K562 (cell line): Measurements from ENCODE around the gene TMEM138. TPM values are rescaled to one million over a fixed set of nuclear protein-coding genes. Genes with fewer than 3 reads are reported as not detected.

Experiments
- CGGBP1 ChIP-seq: fragments of 250-450 bp; sonication (Bioruptor Pico); IDR thresholded peaks from 2 replicates; pipeline ENCODE4 v1.9.0; 2021; ENCODE audit warnings: mild to moderate bottlenecking
- CSDE1 ChIP-seq, 2 experiments: fragments of 450-650 bp; IDR thresholded peaks; 2 replicates each; pipeline ENCODE4 v1.6.1; 2016; ENCODE audit warnings: mild to moderate bottlenecking in 1 of 2
- GTF2A2 ChIP-seq: IDR thresholded peaks from 2 replicates; pipeline ENCODE4 v1.6.1; 2016; ENCODE audit warnings: mild to moderate bottlenecking, missing genetic modification characterization, missing compliant biosample characterization
- KAT2B ChIP-seq: IDR thresholded peaks from one replicate; pipeline ENCODE4 v1.6.1; 2012; ENCODE audit warnings: low read depth, mild to moderate bottlenecking, control low read depth, inconsistent platforms, low read length, moderate library complexity
- NFIX ChIP-seq: fragments of 250-450 bp; sonication (Bioruptor Pico); IDR thresholded peaks from 2 replicates; pipeline ENCODE4 v1.4.0; 2020; ENCODE audit warnings: low read depth, mild to moderate bottlenecking, moderate library complexity
- PHB ChIP-seq: fragments of 250-450 bp; sonication (Bioruptor Pico); IDR thresholded peaks from 2 replicates; pipeline ENCODE4 v1.5.0; 2021
- PRMT5 ChIP-seq: sonication (generic); formaldehyde crosslinking; IDR thresholded peaks from 2 replicates; pipeline ENCODE4 v1.5.0; 2020; ENCODE audit warnings: missing genetic modification reagents
- RBFOX2 ChIP-seq: fragments of 200-400 bp; formaldehyde crosslinking; IDR thresholded peaks from 2 replicates; pipeline ENCODE4 v1.6.1; 2017; ENCODE audit warnings: low read depth, mild to moderate bottlenecking, low read length, moderate library complexity
- RBM17 ChIP-seq: fragments of 200-400 bp; formaldehyde crosslinking; IDR thresholded peaks from 2 replicates; pipeline ENCODE4 v1.6.1; 2017; ENCODE audit warnings: low read depth, mild to moderate bottlenecking, low read length, borderline replicate concordance
- USF1 ChIP-seq: sonication (generic); formaldehyde crosslinking; IDR thresholded peaks from 2 replicates; pipeline ENCODE4 v1.9.0; 2022; ENCODE audit warnings: mild to moderate bottlenecking, missing genetic modification reagents
- ZNF696 ChIP-seq: fragments of 250-450 bp; sonication (Bioruptor Pico); conservative IDR thresholded peaks from 2 replicates; pipeline ENCODE4 v1.4.0; 2020; ENCODE audit warnings: mild to moderate bottlenecking, moderate library complexity
- polyA plus RNA-seq, 8 experiments: library from polyadenylated mRNA; depleted of rRNA in 4 of 8; stranded (reverse) in 5 of 8; unstranded in 3 of 8; fragments of >200 nt; fragmentation: Nextera tagmentation in 2 of 8; fragmentation: Illumina TruSeq in 1 of 8; extraction: Ambion mirVana in 2 of 8; extraction: Trizol in 1 of 8; gene quantifications; 2 replicates each; pipeline versions ENCODE4 v1.2.1 to v1.2.3, GENCODE V29; 2011 to 2014; ENCODE audit warnings: inconsistent platforms in 1 of 8, missing spikeins in 1 of 8
- total RNA-seq, 7 experiments: library from RNA; depleted of rRNA in 6 of 7; stranded (reverse); fragments of >200 nt in 6 of 7; fragmentation: Illumina TruSeq in 2 of 7; extraction: Trizol in 2 of 7; gene quantifications; 2 replicates each; pipeline versions ENCODE4 v1.2.1 to v1.2.3, GENCODE V29; 2011 to 2021; ENCODE audit warnings: low replicate concordance in 1 of 7
- TF ChIP-seq, protein P1 (sequence below), 2 experiments: fragments of 200-800 bp in 1 of 2; sonication (Bioruptor generic) in 1 of 2; sonication (generic) in 1 of 2; formaldehyde crosslinking in 1 of 2; IDR thresholded peaks in 1 of 2; conservative IDR thresholded peaks in 1 of 2; 2 replicates each; pipeline versions ENCODE4 v1.5.0 to v1.6.1; 2016 to 2020; ENCODE audit warnings: missing compliant biosample characterization in 1 of 2, missing genetic modification characterization in 1 of 2, missing genetic modification reagents in 1 of 2
- TF ChIP-seq, protein P2 (sequence below): fragments of 450-650 bp; IDR thresholded peaks from 2 replicates; pipeline ENCODE4 v1.6.1; 2016; ENCODE audit warnings: low read depth, mild to moderate bottlenecking, moderate library complexity
- TF ChIP-seq, protein P3 (sequence below): fragments of 450-650 bp; formaldehyde crosslinking; IDR thresholded peaks from 2 replicates; pipeline ENCODE4 v1.4.0; 2022; ENCODE audit warnings: mild to moderate bottlenecking, moderate library complexity
- TF ChIP-seq, protein P4 (sequence below): sonication (generic); formaldehyde crosslinking; IDR thresholded peaks from 2 replicates; pipeline ENCODE4 v1.8.1; 2023; ENCODE audit warnings: missing genetic modification reagents, mild to moderate bottlenecking, borderline replicate concordance
- TF ChIP-seq, protein P5 (sequence below): fragments of 450-650 bp; IDR thresholded peaks from 2 replicates; pipeline ENCODE4 v1.6.1; 2016; ENCODE audit warnings: missing biosample characterization, missing genetic modification characterization

The TMEM138 gene
- total and polyA plus RNA-seq, 9 of the 15 experiments (the other 6 are each of a cell fraction or from before 2014, with no cell fraction given), result 23.2 to 168 (median 63.1) TPM

- TF ChIP-seq, protein P1, sequence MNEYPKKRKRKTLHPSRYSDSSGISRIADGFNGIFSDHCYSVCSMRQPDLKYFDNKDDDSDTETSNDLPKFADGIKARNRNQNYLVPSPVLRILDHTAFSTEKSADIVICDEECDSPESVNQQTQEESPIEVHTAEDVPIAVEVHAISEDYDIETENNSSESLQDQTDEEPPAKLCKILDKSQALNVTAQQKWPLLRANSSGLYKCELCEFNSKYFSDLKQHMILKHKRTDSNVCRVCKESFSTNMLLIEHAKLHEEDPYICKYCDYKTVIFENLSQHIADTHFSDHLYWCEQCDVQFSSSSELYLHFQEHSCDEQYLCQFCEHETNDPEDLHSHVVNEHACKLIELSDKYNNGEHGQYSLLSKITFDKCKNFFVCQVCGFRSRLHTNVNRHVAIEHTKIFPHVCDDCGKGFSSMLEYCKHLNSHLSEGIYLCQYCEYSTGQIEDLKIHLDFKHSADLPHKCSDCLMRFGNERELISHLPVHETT (CRISPR knock-in tag; conservative IDR thresholded peaks at IDR 0.05 in 1 of 2, IDR thresholded peaks at IDR 0.05 in 1 of 2), result no peak
- 0 out of 2 replicates have a peak, but pooled peaks have one; percentile 33 for TF ChIP-seq RBFOX2
- TF ChIP-seq ZNF696 (CRISPR knock-in tag), result no peak
- no peak for TF ChIP-seq RBM17
- TF ChIP-seq, protein P2, sequence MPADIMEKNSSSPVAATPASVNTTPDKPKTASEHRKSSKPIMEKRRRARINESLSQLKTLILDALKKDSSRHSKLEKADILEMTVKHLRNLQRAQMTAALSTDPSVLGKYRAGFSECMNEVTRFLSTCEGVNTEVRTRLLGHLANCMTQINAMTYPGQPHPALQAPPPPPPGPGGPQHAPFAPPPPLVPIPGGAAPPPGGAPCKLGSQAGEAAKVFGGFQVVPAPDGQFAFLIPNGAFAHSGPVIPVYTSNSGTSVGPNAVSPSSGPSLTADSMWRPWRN, result no peak
- TF ChIP-seq, protein P3, sequence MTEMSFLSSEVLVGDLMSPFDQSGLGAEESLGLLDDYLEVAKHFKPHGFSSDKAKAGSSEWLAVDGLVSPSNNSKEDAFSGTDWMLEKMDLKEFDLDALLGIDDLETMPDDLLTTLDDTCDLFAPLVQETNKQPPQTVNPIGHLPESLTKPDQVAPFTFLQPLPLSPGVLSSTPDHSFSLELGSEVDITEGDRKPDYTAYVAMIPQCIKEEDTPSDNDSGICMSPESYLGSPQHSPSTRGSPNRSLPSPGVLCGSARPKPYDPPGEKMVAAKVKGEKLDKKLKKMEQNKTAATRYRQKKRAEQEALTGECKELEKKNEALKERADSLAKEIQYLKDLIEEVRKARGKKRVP, result no peak
- TF ChIP-seq CGGBP1, result no peak
- no peak for TF ChIP-seq CSDE1 (IDR thresholded peaks at IDR 0.05)
- no peak for TF ChIP-seq PHB (CRISPR knock-in tag)
- no peak for TF ChIP-seq NFIX (CRISPR knock-in tag)
- no peak for TF ChIP-seq KAT2B
- TF ChIP-seq GTF2A2 (tag), result no peak
- TF ChIP-seq, protein P4, sequence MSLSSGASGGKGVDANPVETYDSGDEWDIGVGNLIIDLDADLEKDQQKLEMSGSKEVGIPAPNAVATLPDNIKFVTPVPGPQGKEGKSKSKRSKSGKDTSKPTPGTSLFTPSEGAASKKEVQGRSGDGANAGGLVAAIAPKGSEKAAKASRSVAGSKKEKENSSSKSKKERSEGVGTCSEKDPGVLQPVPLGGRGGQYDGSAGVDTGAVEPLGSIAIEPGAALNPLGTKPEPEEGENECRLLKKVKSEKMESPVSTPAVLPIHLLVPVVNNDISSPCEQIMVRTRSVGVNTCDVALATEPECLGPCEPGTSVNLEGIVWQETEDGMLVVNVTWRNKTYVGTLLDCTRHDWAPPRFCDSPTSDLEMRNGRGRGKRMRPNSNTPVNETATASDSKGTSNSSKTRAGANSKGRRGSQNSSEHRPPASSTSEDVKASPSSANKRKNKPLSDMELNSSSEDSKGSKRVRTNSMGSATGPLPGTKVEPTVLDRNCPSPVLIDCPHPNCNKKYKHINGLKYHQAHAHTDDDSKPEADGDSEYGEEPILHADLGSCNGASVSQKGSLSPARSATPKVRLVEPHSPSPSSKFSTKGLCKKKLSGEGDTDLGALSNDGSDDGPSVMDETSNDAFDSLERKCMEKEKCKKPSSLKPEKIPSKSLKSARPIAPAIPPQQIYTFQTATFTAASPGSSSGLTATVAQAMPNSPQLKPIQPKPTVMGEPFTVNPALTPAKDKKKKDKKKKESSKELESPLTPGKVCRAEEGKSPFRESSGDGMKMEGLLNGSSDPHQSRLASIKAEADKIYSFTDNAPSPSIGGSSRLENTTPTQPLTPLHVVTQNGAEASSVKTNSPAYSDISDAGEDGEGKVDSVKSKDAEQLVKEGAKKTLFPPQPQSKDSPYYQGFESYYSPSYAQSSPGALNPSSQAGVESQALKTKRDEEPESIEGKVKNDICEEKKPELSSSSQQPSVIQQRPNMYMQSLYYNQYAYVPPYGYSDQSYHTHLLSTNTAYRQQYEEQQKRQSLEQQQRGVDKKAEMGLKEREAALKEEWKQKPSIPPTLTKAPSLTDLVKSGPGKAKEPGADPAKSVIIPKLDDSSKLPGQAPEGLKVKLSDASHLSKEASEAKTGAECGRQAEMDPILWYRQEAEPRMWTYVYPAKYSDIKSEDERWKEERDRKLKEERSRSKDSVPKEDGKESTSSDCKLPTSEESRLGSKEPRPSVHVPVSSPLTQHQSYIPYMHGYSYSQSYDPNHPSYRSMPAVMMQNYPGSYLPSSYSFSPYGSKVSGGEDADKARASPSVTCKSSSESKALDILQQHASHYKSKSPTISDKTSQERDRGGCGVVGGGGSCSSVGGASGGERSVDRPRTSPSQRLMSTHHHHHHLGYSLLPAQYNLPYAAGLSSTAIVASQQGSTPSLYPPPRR (CRISPR knock-in tag), result no peak
- TF ChIP-seq USF1, result no peak
- TF ChIP-seq PRMT5, result no peak
- TF ChIP-seq, protein P5, sequence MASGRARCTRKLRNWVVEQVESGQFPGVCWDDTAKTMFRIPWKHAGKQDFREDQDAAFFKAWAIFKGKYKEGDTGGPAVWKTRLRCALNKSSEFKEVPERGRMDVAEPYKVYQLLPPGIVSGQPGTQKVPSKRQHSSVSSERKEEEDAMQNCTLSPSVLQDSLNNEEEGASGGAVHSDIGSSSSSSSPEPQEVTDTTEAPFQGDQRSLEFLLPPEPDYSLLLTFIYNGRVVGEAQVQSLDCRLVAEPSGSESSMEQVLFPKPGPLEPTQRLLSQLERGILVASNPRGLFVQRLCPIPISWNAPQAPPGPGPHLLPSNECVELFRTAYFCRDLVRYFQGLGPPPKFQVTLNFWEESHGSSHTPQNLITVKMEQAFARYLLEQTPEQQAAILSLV (tag), result no peak
These were observed 18.1 kb upstream of the TMEM138 start (continued) for GRCh38 chr11:61343792-61344745.
